GM21825 (cell line): ENCODE measurements around the gene KDM2B.
A peak's percentile ranks its signal among the peaks of the same experiment; 100 is the strongest.

Experiments
- ATAC-seq: cut with Tn5 transposase; IDR thresholded peaks from one replicate; pipeline ENCODE4 v1.9.1; 2021; ENCODE audit warnings: mild to moderate bottlenecking, moderate library complexity; ENCODE audit not compliant: unreplicated experiment

The KDM2B gene

DNA sequence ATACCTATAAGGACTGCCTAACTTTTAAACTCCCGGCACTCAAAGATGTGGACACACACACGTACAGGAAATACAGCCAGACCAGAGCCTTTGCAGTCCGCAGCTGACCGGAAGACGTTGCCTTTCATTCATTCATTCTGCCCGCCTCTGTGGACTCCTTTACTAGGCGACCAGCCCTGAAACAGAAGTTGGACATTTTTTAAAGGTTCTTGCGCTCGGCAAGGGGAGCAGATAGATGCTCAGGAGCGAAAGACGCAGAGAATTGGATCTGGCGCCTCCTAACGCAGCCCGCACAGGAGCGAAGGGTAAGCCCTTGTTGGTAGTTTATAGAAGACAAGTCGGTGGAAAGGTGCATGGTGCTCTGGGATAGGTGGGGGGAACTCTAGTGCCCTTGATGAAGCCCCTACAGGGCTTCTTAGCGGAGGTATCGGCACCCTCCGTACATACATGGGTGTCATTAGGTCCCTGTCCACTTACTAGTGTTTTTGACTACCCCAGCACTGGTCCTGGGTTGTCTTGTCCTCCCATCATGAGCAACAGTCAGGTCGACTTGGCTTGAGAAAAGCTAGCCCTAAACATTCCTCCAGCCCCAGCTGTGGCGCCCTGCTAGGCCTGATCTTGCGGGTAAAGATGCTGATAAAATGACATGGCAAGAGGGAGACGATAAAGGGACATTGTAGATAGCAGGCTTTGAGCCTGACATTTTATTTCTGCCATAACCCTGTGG is at the start of gene KDM2B:
Gene KDM2B, minus strand, starts transcription at position 65 of the 727 bp plus-strand sequence. CDS start 112 bp downstream, outside the sequence.
- ATAC-seq, result no peak

- no peak for ATAC-seq
These were observed 47.7 kb upstream of the KDM2B start for GRCh38 chr12:121628536-121628935.

DNA sequence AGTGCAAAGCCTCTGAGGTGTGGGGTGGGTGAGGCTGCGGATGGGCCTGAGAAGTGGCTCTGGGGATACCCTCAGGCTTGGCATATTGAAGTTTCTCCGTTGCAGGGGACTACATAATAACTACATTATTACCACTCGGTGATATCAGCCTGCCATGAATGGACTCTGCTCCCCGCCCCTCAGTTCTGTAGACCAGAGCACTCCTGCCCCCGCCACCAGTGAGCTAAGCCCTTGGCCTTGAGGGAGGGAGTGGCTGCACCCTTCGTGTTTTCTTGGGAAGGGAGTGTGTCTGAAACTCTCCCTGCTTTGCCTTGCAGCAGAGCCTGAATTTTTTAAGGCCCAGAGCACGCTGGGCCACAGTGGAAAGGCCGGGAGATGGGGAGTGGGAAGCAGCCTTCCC is 47.2 kb upstream of the KDM2B start:
- ATAC-seq, result no peak

GRCh38 chr12:121626853-121627640 is 46.2 kb upstream of the KDM2B start:
- ATAC-seq, result peak; percentile 24

DNA sequence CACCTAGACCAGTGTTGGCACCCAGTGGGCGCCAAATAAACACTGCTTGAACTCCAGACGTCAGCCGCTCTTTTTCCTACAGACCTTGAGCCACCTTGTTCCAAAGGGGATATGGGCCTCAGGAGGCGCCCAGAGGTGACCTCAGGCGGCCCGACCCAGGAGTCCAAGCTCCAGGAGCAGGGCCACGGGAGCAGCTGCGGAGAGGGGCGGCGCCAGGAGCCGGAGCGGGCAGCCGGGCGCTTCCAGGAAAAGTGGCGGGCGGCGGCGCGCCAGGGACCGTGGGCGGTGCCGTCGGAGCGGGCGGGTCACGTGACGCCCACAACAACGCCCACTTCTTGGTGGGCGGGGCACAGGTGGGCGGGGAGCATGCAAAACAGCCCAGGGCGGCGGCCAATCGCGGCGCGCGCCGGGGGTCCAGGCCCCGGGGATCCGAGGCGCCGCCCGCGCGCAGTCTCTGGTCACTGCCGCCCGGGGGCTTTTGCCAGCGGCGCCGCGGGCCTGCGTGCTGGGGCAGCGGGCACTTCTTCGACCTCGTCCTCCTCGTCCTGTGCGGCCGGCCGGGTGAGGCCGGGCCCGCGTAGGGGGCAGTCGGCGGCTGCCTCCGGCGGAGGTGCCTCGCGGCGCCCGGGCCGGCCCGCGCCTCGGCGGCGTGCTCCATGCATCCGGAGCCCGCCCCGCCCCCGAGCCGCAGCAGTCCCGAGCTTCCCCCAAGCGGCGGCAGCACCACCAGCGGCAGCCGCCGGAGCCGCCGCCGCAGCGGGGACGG is 45.4 kb upstream of the KDM2B start, which contains the start of gene ORAI1:
Gene ORAI1, plus strand, starts transcription at position 444 of the 766 bp plus-strand sequence.
- ATAC-seq, result peak; percentile 57

DNA sequence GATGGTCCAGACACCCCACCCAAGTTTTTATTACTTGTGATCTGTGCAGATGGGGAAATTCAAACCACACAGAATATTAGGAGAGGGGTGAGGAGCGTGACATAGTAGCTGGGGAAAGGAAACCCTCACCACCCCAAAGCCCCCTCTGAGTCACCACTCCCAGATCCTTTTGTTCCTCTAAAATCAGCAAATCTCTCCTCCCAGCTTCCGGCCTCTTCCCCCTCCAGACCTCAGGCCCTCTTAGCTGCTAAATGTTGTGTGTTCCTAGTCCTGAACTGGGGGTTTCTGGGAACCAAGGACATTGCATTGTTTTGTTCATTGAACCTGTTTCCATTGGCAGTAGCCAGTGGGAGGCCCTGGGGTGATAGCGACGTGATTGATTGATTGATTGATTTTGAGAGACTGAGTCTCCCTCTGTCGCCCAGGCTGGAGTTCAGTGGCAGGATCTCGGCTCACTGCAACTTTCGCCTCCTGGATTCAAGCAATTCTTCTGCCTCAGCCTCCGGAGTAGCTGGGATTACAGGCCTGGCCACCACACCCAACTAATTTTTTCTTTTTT is 39.6 kb upstream of the KDM2B start:
- no peak for ATAC-seq

GRCh38 chr12:121618659-121619233 is 37.9 kb upstream of the KDM2B start:
- no peak for ATAC-seq

- ATAC-seq, result no peak
These were observed 34.1 kb upstream of the KDM2B start for GRCh38 chr12:121614872-121615467.

- ATAC-seq, result no peak
These were observed 32.6 kb upstream of the KDM2B start for GRCh38 chr12:121613462-121613861.

- ATAC-seq, result no peak
These were observed 30.5 kb upstream of the KDM2B start for GRCh38 chr12:121611306-121611705.

- no peak for ATAC-seq
These were observed 29.7 kb upstream of the KDM2B start for GRCh38 chr12:121610239-121611149.

DNA sequence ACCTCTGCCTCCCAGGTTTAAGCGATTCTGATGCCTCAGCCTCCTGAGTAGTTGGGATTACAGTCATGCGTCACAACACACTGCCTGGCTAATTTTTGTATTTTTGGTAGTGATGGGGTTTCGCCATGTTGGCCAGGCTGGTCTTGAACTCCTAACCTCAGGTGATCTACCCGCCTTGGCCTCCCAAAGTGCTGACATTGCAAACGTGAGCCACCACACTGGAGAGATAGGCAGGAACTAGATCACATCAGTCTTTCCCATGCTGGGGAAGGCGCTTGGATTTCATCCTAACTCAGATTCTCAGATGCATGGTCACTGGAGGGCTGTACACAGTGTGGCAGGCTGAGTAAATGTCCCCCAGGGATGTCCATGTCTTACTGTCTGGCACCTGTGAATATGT is 27.5 kb upstream of the KDM2B start:
- ATAC-seq, result no peak

- no peak for ATAC-seq
These were observed 22.8 kb upstream of the KDM2B start for GRCh38 chr12:121603581-121603980.

DNA sequence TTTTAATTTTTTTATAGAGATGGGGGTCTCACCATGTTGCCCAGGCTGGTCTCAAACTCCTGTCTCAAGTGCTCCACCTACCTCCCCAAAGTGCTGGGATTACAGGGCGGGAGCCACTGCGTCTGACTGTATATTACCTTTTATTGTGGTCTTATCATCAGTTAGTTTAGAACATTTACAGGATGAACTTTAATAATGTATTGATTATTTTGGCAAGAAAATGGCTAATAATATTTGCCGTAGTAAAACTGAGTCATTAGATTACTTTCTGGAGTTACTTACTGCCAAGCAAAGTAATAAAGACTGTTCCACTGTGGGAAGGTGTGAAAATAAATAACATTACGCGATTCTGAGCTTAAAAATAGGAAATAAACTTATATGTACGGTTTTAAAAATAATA is 21.9 kb upstream of the KDM2B start:
- no peak for ATAC-seq

- ATAC-seq, result no peak
These were observed 20.0 kb upstream of the KDM2B start for GRCh38 chr12:121600702-121601336.

DNA sequence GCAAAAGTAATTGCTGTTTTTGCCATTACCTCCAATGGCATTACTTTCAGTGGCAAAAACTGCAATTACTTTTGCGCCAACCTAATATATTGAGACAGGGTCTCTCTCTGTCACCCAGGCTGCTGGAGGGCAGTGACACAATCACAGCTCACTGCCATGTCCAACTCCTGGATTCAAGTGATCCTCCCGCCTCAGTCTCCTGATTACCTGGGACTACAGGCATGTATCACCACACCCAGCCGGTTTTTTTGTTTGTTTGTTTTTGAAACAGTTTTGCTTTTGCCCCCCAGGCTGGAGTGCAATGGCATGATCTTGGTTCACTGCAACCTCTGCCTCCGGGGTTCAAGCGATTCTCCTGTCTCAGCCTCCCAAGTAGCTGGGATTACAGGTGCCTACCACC is 15.7 kb upstream of the KDM2B start:
- no peak for ATAC-seq

GRCh38 chr12:121595520-121595919 is 14.7 kb upstream of the KDM2B start:
- ATAC-seq, result no peak

DNA sequence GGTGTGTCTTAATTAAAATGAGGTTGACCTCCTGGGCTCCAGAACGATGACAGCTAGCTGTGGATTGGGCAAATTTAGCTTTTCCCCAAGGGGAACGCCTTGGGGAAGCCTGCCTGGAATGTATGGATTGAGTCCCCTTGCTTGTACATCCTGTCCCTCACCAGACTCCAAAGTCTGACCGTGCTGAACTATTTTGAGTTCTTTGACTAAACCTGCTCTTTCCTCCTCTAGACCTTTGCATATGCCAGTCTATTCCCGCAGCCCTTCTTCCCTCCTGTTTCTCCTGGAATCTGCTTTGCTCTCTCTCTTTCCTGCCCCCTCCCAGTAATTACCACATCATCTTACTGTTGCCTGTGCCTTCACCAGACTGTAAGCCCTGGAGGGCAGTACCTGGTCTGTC is 11.5 kb upstream of the KDM2B start:
- no peak for ATAC-seq
